Mammary epithelial cell (primary cell): ENCODE measurements around the gene PAK3.

Source experiments
- CTCF ChIP-seq, 2 donors: IDR thresholded peaks in 1 of 2; conservative IDR thresholded peaks in 1 of 2; 2 replicates each; pipeline ENCODE4 v1.5.1; 2011 to 2012; ENCODE audit warnings: inconsistent platforms in 2 of 2, low read length in 2 of 2, mild to moderate bottlenecking in 2 of 2, control low read depth in 1 of 2, low read depth in 1 of 2; ENCODE audit not compliant: insufficient read depth in 1 of 2; ENCODE audit errors: extremely low read depth in 1 of 2
- EZH2 ChIP-seq: IDR thresholded peaks from 2 replicates; pipeline ENCODE4 v1.6.1; 2012; ENCODE audit warnings: low read length, inconsistent platforms, borderline replicate concordance

GRCh38 chrX:111268506-111268905 lies 172.5 kb downstream of the PAK3 start:
- no peak for TF ChIP-seq CTCF (conservative IDR thresholded peaks at IDR 0.05 in 1 of 2, IDR thresholded peaks at IDR 0.05 in 1 of 2; ENCODE audit: extremely low read depth in 1 of 2, insufficient read depth in 1 of 2, low read depth in 1 of 2, low read length in 2 of 2)
- no peak for TF ChIP-seq EZH2
